Measurements from ENCODE around the gene MAML3.
"Not testable (repeated sequence)": the region's sequence is repeated elsewhere in the genome, so short reads cannot be mapped to it uniquely, and the experiment has no call there.

Gene MAML3

GRCh38 chr4:139710073-139710472 lies 443.9 kb downstream of the MAML3 start:
- H3K4me3 ChIP-seq (ENCODE audit: low read depth, low read length): no peak overlapping the region
- TF ChIP-seq POLR2A (IDR thresholded peaks at IDR 0.05; ENCODE audit: extremely low read depth, insufficient read length) (no peak), MYC (IDR thresholded peaks at IDR 0.05; ENCODE audit: low read depth, low read length) (no peak), MAX (IDR thresholded peaks at IDR 0.05; ENCODE audit: low read depth, low read length) (no peak), CTCF (IDR thresholded peaks at IDR 0.05; ENCODE audit: low read depth, low read length) (no peak)
- no peak for DNase-seq (ENCODE audit: low read depth)

- no peak for TF ChIP-seq MAX (IDR thresholded peaks at IDR 0.05; ENCODE audit: low read depth, low read length)
- no peak for TF ChIP-seq CTCF (IDR thresholded peaks at IDR 0.05; ENCODE audit: low read depth, low read length)
- no peak for TF ChIP-seq POLR2A (IDR thresholded peaks at IDR 0.05; ENCODE audit: extremely low read depth, insufficient read length)
- no peak for TF ChIP-seq MYC (IDR thresholded peaks at IDR 0.05; ENCODE audit: low read depth, low read length)
- no peak overlapping the region for H3K4me3 ChIP-seq (ENCODE audit: low read depth, low read length)
- DNase-seq (ENCODE audit: low read depth): no peak
Measured at GRCh38 chr4:139709660-139710059, 444.3 kb downstream of the MAML3 start.

GRCh38 chr4:139704915-139705485 lies 449.0 kb downstream of the MAML3 start:
- no peak overlapping the region for H3K4me3 ChIP-seq (ENCODE audit: low read depth, low read length)
- TF ChIP-seq MYC (IDR thresholded peaks at IDR 0.05; ENCODE audit: low read depth, low read length) (no peak), CTCF (IDR thresholded peaks at IDR 0.05; ENCODE audit: low read depth, low read length) (peak; percentile 9)
- peak; percentile 32 for DNase-seq (ENCODE audit: low read depth)

GRCh38 chr4:139700568-139700967 lies 453.4 kb downstream of the MAML3 start:
- DNase-seq (ENCODE audit: low read depth): no peak
- TF ChIP-seq CTCF (IDR thresholded peaks at IDR 0.05; ENCODE audit: low read depth, low read length) (no peak), POLR2A (IDR thresholded peaks at IDR 0.05; ENCODE audit: extremely low read depth, insufficient read length) (no peak), MYC (IDR thresholded peaks at IDR 0.05; ENCODE audit: low read depth, low read length) (no peak), MAX (IDR thresholded peaks at IDR 0.05; ENCODE audit: low read depth, low read length) (no peak)
- H3K4me3 ChIP-seq (ENCODE audit: low read depth, low read length): no peak overlapping the region

GRCh38 chr4:139698167-139698925 lies 455.6 kb downstream of the MAML3 start:
- not testable (repeated sequence) for H3K4me3 ChIP-seq (ENCODE audit: low read depth, low read length); DNase-seq (ENCODE audit: low read depth)

GRCh38 chr4:139696491-139696890 lies 457.5 kb downstream of the MAML3 start:
- no peak for TF ChIP-seq CTCF (IDR thresholded peaks at IDR 0.05; ENCODE audit: low read depth, low read length)
- TF ChIP-seq POLR2A (IDR thresholded peaks at IDR 0.05; ENCODE audit: extremely low read depth, insufficient read length): no peak
- TF ChIP-seq MYC (IDR thresholded peaks at IDR 0.05; ENCODE audit: low read depth, low read length): no peak
- TF ChIP-seq MAX (IDR thresholded peaks at IDR 0.05; ENCODE audit: low read depth, low read length): no peak
- H3K4me3 ChIP-seq (ENCODE audit: low read depth, low read length): no peak overlapping the region
- DNase-seq (ENCODE audit: low read depth): no peak

Data from NB4 (cell line).